ENCODE measurements around the gene CRLF2.
"Not testable (repeated sequence)": the region's sequence is repeated elsewhere in the genome, so short reads cannot be mapped to it uniquely, and the experiment has no call there.

The CRLF2 gene

GRCh38 chrX:1239681-1240142 is 27.3 kb upstream of the CRLF2 start:
- H4K8ac ChIP-seq (ENCODE audit: low read depth, low read length), result no peak overlapping the region
- no peaks in the 10 kb centered on the region for H3K27me3 ChIP-seq (ENCODE audit: insufficient read depth, low read length, poor library complexity)
- H3K18ac ChIP-seq (ENCODE audit: low read length), result peak overlapping the region; percentile 32
- no peak overlapping the region for H3K4me2 ChIP-seq (ENCODE audit: low read length)
- H2BK15ac ChIP-seq (replicated peaks; ENCODE audit: low read depth), result no peak overlapping the region
- H3K79me1 ChIP-seq (ENCODE audit: low read length), result no peaks in the 10 kb centered on the region
- no peak overlapping the region for H2BK5ac ChIP-seq (ENCODE audit: low read length)
- no peak overlapping the region for H4K5ac ChIP-seq (ENCODE audit: low read length)
- H3K4me1 ChIP-seq (ENCODE audit: control insufficient read depth, low read depth, low read length), result no peaks in the 10 kb centered on the region
- no peaks in the 10 kb centered on the region for H3K36me3 ChIP-seq (ENCODE audit: control insufficient read depth, insufficient read depth, low read length)
- H3K4ac ChIP-seq (ENCODE audit: low read depth, low read length), result no peak overlapping the region
- no peak overlapping the region for H2AK5ac ChIP-seq (ENCODE audit: low read length)
- DNase-seq, result no peak
- H3K9ac ChIP-seq (ENCODE audit: low read length), result no peak overlapping the region
- H3K23ac ChIP-seq (ENCODE audit: low read length), result no peak overlapping the region
- no peak overlapping the region for H3K4me3 ChIP-seq (ENCODE audit: low read length)
- H3K27ac ChIP-seq (ENCODE audit: low read depth, low read length), result no peak overlapping the region
- H3K79me2 ChIP-seq (ENCODE audit: control insufficient read depth, insufficient read depth, low read length), result no peaks in the 10 kb centered on the region
- no peak overlapping the region for H2BK120ac ChIP-seq (ENCODE audit: low read depth, low read length)
- WGBS (ENCODE audit: extremely low coverage, insufficient coverage, low lambda C conversion rate), result no CpG with 5 or more reads among the region's 23 CpGs
- no peak overlapping the region for H3K56ac ChIP-seq (ENCODE audit: low read length)

- Histone ChIP-seq H3K27ac (ENCODE audit: low read depth, low read length) (no peak overlapping the region), H3K18ac (ENCODE audit: low read length) (no peak overlapping the region), H3K4ac (ENCODE audit: low read depth, low read length) (no peak overlapping the region), H2BK5ac (ENCODE audit: low read length) (no peak overlapping the region), H2AK5ac (ENCODE audit: low read length) (no peak overlapping the region), H2BK15ac (replicated peaks; ENCODE audit: low read depth) (peak overlapping the region; percentile 23), H3K4me3 (ENCODE audit: low read length) (no peak overlapping the region), H4K5ac (ENCODE audit: low read length) (no peak overlapping the region), H3K56ac (ENCODE audit: low read length) (peak overlapping the region; percentile 30), H3K27me3 (ENCODE audit: insufficient read depth, low read length, poor library complexity) (no peaks in the 10 kb centered on the region), H2BK120ac (ENCODE audit: low read depth, low read length) (no peak overlapping the region), H3K23ac (ENCODE audit: low read length) (no peak overlapping the region), H3K4me2 (ENCODE audit: low read length) (no peak overlapping the region), H4K8ac (ENCODE audit: low read depth, low read length) (no peak overlapping the region), H3K36me3 (ENCODE audit: control insufficient read depth, insufficient read depth, low read length) (no peaks in the 10 kb centered on the region), H3K9ac (ENCODE audit: low read length) (no peak overlapping the region), H3K79me1 (ENCODE audit: low read length) (no peaks in the 10 kb centered on the region), H3K79me2 (ENCODE audit: control insufficient read depth, insufficient read depth, low read length) (no peaks in the 10 kb centered on the region), H3K4me1 (ENCODE audit: control insufficient read depth, low read depth, low read length) (no peaks in the 10 kb centered on the region)
- no CpG with 5 or more reads among the region's 15 CpGs for WGBS (ENCODE audit: extremely low coverage, insufficient coverage, low lambda C conversion rate)
- no peak for DNase-seq
Observed at GRCh38 chrX:1231850-1232465, 19.5 kb upstream of the CRLF2 start.

- not testable (repeated sequence) for H3K4me2 ChIP-seq (ENCODE audit: low read length); H3K56ac ChIP-seq (ENCODE audit: low read length); H3K9ac ChIP-seq (ENCODE audit: low read length); H3K4ac ChIP-seq (ENCODE audit: low read depth, low read length); H2BK5ac ChIP-seq (ENCODE audit: low read length); H4K8ac ChIP-seq (ENCODE audit: low read depth, low read length); H3K23ac ChIP-seq (ENCODE audit: low read length); H4K5ac ChIP-seq (ENCODE audit: low read length); H3K18ac ChIP-seq (ENCODE audit: low read length); H3K79me1 ChIP-seq (ENCODE audit: low read length); H3K4me1 ChIP-seq (ENCODE audit: control insufficient read depth, low read depth, low read length); H2BK120ac ChIP-seq (ENCODE audit: low read depth, low read length); H3K79me2 ChIP-seq (ENCODE audit: control insufficient read depth, insufficient read depth, low read length); DNase-seq; H3K4me3 ChIP-seq (ENCODE audit: low read length); H2AK5ac ChIP-seq (ENCODE audit: low read length); H3K27ac ChIP-seq (ENCODE audit: low read depth, low read length); H2BK15ac ChIP-seq (replicated peaks; ENCODE audit: low read depth); H3K27me3 ChIP-seq (ENCODE audit: insufficient read depth, low read length, poor library complexity); H3K36me3 ChIP-seq (ENCODE audit: control insufficient read depth, insufficient read depth, low read length)
- no CpG with 5 or more reads among the region's 8 CpGs for WGBS (ENCODE audit: extremely low coverage, insufficient coverage, low lambda C conversion rate)
Observed at GRCh38 chrX:1228101-1228500, 15.7 kb upstream of the CRLF2 start.

GRCh38 chrX:1226249-1226648 is 13.8 kb upstream of the CRLF2 start:
- Histone ChIP-seq H4K8ac (ENCODE audit: low read depth, low read length) (no peak overlapping the region), H3K9ac (ENCODE audit: low read length) (no peak overlapping the region), H3K36me3 (ENCODE audit: control insufficient read depth, insufficient read depth, low read length) (no peaks in the 10 kb centered on the region), H3K18ac (ENCODE audit: low read length) (no peak overlapping the region), H3K27me3 (ENCODE audit: insufficient read depth, low read length, poor library complexity) (no peaks in the 10 kb centered on the region), H3K23ac (ENCODE audit: low read length) (no peak overlapping the region), H2AK5ac (ENCODE audit: low read length) (peak overlapping the region; percentile 92), H2BK120ac (ENCODE audit: low read depth, low read length) (no peak overlapping the region), H3K4me3 (ENCODE audit: low read length) (no peak overlapping the region), H3K79me2 (ENCODE audit: control insufficient read depth, insufficient read depth, low read length) (no peaks in the 10 kb centered on the region), H3K27ac (ENCODE audit: low read depth, low read length) (no peak overlapping the region), H3K4me1 (ENCODE audit: control insufficient read depth, low read depth, low read length) (peaks cover 2% of the 10 kb centered on the region), H4K5ac (ENCODE audit: low read length) (no peak overlapping the region), H3K4me2 (ENCODE audit: low read length) (no peak overlapping the region), H3K56ac (ENCODE audit: low read length) (no peak overlapping the region), H3K79me1 (ENCODE audit: low read length) (no peaks in the 10 kb centered on the region), H3K4ac (ENCODE audit: low read depth, low read length) (no peak overlapping the region), H2BK15ac (replicated peaks; ENCODE audit: low read depth) (no peak overlapping the region), H2BK5ac (ENCODE audit: low read length) (peak overlapping the region; percentile 47)
- DNase-seq, result no peak

GRCh38 chrX:1224954-1225353 is 12.5 kb upstream of the CRLF2 start:
- peaks cover 2% of the 10 kb centered on the region for H3K4me1 ChIP-seq (ENCODE audit: control insufficient read depth, low read depth, low read length)
- H2AK5ac ChIP-seq (ENCODE audit: low read length), result no peak overlapping the region
- H3K56ac ChIP-seq (ENCODE audit: low read length), result peak overlapping the region; percentile 45
- DNase-seq, result peak; percentile 99
- H3K36me3 ChIP-seq (ENCODE audit: control insufficient read depth, insufficient read depth, low read length), result no peaks in the 10 kb centered on the region
- H4K8ac ChIP-seq (ENCODE audit: low read depth, low read length), result no peak overlapping the region
- H3K9ac ChIP-seq (ENCODE audit: low read length), result no peak overlapping the region
- H3K4me2 ChIP-seq (ENCODE audit: low read length), result no peak overlapping the region
- no peak overlapping the region for H3K4me3 ChIP-seq (ENCODE audit: low read length)
- no peak overlapping the region for H3K23ac ChIP-seq (ENCODE audit: low read length)
- H3K4ac ChIP-seq (ENCODE audit: low read depth, low read length), result no peak overlapping the region
- H3K27ac ChIP-seq (ENCODE audit: low read depth, low read length), result peak overlapping the region; percentile 89
- no peak overlapping the region for H2BK120ac ChIP-seq (ENCODE audit: low read depth, low read length)
- H3K18ac ChIP-seq (ENCODE audit: low read length), result no peak overlapping the region
- no CpG with 5 or more reads among the region's 8 CpGs for WGBS (ENCODE audit: extremely low coverage, insufficient coverage, low lambda C conversion rate)
- no peak overlapping the region for H2BK15ac ChIP-seq (replicated peaks; ENCODE audit: low read depth)
- H3K79me2 ChIP-seq (ENCODE audit: control insufficient read depth, insufficient read depth, low read length), result no peaks in the 10 kb centered on the region
- H3K27me3 ChIP-seq (ENCODE audit: insufficient read depth, low read length, poor library complexity), result no peaks in the 10 kb centered on the region
- H2BK5ac ChIP-seq (ENCODE audit: low read length), result no peak overlapping the region
- no peaks in the 10 kb centered on the region for H3K79me1 ChIP-seq (ENCODE audit: low read length)
- no peak overlapping the region for H4K5ac ChIP-seq (ENCODE audit: low read length)

GRCh38 chrX:1223242-1223600 is 10.8 kb upstream of the CRLF2 start:
- no peak overlapping the region for H4K5ac ChIP-seq (ENCODE audit: low read length)
- H2AK5ac ChIP-seq (ENCODE audit: low read length), result peak overlapping the region; percentile 13
- H3K79me1 ChIP-seq (ENCODE audit: low read length), result no peaks in the 10 kb centered on the region
- peak overlapping the region; percentile 19 for H3K4me3 ChIP-seq (ENCODE audit: low read length)
- H3K56ac ChIP-seq (ENCODE audit: low read length), result no peak overlapping the region
- no peak overlapping the region for H3K4me2 ChIP-seq (ENCODE audit: low read length)
- no peaks in the 10 kb centered on the region for H3K27me3 ChIP-seq (ENCODE audit: insufficient read depth, low read length, poor library complexity)
- H3K79me2 ChIP-seq (ENCODE audit: control insufficient read depth, insufficient read depth, low read length), result no peaks in the 10 kb centered on the region
- no peak overlapping the region for H3K23ac ChIP-seq (ENCODE audit: low read length)
- H3K9ac ChIP-seq (ENCODE audit: low read length), result no peak overlapping the region
- no peaks in the 10 kb centered on the region for H3K36me3 ChIP-seq (ENCODE audit: control insufficient read depth, insufficient read depth, low read length)
- H2BK15ac ChIP-seq (replicated peaks; ENCODE audit: low read depth), result no peak overlapping the region
- H3K18ac ChIP-seq (ENCODE audit: low read length), result no peak overlapping the region
- H3K4me1 ChIP-seq (ENCODE audit: control insufficient read depth, low read depth, low read length), result peaks cover 2% of the 10 kb centered on the region
- no peak overlapping the region for H3K27ac ChIP-seq (ENCODE audit: low read depth, low read length)
- H2BK120ac ChIP-seq (ENCODE audit: low read depth, low read length), result no peak overlapping the region
- no peak overlapping the region for H4K8ac ChIP-seq (ENCODE audit: low read depth, low read length)
- no peak for DNase-seq
- H2BK5ac ChIP-seq (ENCODE audit: low read length), result no peak overlapping the region
- peak overlapping the region; percentile 41 for H3K4ac ChIP-seq (ENCODE audit: low read depth, low read length)
